ENCODE data around the gene PRSS23. TPM values are rescaled to one million over a fixed set of nuclear protein-coding genes. Genes with fewer than 3 reads are reported as not detected.

Gene PRSS23
- total and polyA plus RNA-seq, 10 of the 15 experiments (the other 5 are each of a cell fraction or from before 2014, with no cell fraction given) = 0.03 to 0.39 (median 0.16) TPM; not detected in 5

GRCh38 chr11:86760577-86760976, 39.8 kb upstream of the PRSS23 start:
- DNase-seq (ENCODE audit: low read depth, low spot score) = no peak
- no peak for FAIRE-seq
- H3K4me2 ChIP-seq (ENCODE audit: control insufficient read depth, insufficient read depth) = no peak overlapping the region
- H4K20me1 ChIP-seq (ENCODE audit: control insufficient read depth, insufficient read depth) = no peaks in the 10 kb centered on the region
- no peaks in the 10 kb centered on the region for H3K79me2 ChIP-seq (ENCODE audit: control insufficient read depth, insufficient read depth, low read length)
- ChIA-PET POLR2A (no interaction called here), CTCF (interaction anchor here (0.8 to 1.7 kb wide), 3 partner anchors 19 to 152 kb away, joined by 3 to 4 read pairs (median 4); no protein-coding TSS in a partner anchor), SMC1A (ENCODE audit: uncharacterized antibody, unreplicated experiment) (interaction anchor here (0.9 to 1.4 kb wide), 4 partner anchors 11 to 82 kb away, joined by 3 to 5 read pairs (median 4); no protein-coding TSS in a partner anchor), RAD21 (ENCODE audit: unreplicated experiment) (interaction anchor here (1.3 kb wide), 1 partner anchor 304 kb away, joined by 3 read pairs; no protein-coding TSS in a partner anchor)
- TF ChIP-seq NR2C2 (IDR thresholded peaks at IDR 0.05; ENCODE audit: borderline replicate concordance, control insufficient read depth, insufficient read length, low read depth) (no peak), RB1 (IDR thresholded peaks at IDR 0.05; ENCODE audit: borderline replicate concordance) (no peak), ZBTB40 (IDR thresholded peaks at IDR 0.05; ENCODE audit: borderline replicate concordance) (no peak), NFYB (IDR thresholded peaks at IDR 0.05; ENCODE audit: insufficient read depth, low read depth, low read length) (no peak), TCF12 (IDR thresholded peaks at IDR 0.05; ENCODE audit: low read depth, low read length) (no peak), MTA3 (IDR thresholded peaks at IDR 0.05; ENCODE audit: borderline replicate concordance, low read length) (no peak)
- no peak overlapping the region for H2AFZ ChIP-seq (ENCODE audit: control insufficient read depth, low read depth, low read length)
- H3K9ac ChIP-seq (ENCODE audit: control insufficient read depth, insufficient read depth, low read length) = no peak overlapping the region
- no TSS peak for BruUV-seq (replicated peaks)
- H3K36me3 ChIP-seq (ENCODE audit: control insufficient read depth in 2 of 2, insufficient read depth in 2 of 2, low read length in 1 of 2) = no peaks in the 10 kb centered on the region
- H3K27me3 ChIP-seq (replicated peaks in 1 of 2; ENCODE audit: control insufficient read depth in 2 of 2, insufficient read depth in 2 of 2, low read length in 1 of 2) = no peaks in the 10 kb centered on the region
- intact Hi-C loops (cut with micrococcal nuclease; ENCODE audit: unreplicated experiment) (no loop called here), in situ Hi-C loops (cut with MboI) (no loop called here)
- H3K4me1 ChIP-seq (ENCODE audit: control insufficient read depth, insufficient read depth, low read length) = no peaks in the 10 kb centered on the region
- H3K27ac ChIP-seq (ENCODE audit: control insufficient read depth, insufficient read depth) = no peak overlapping the region
- ATAC-seq = no peak
- no peaks in the 10 kb centered on the region for H3K9me3 ChIP-seq (replicated peaks; ENCODE audit: control insufficient read depth, insufficient read depth, low read length)
- WGBS (ENCODE audit: insufficient coverage, insufficient replicate concordance, low lambda C conversion rate, missing lambda C conversion rate) = 59% methylated on average over 1 of the region's 1 CpG
- H3K4me3 ChIP-seq = no peak overlapping the region
